WTC11 (cell line): ENCODE measurements around the gene KDM4C.

Experiments
- RELA ChIP-seq: sonication (generic); formaldehyde crosslinking; IDR thresholded peaks from 2 replicates; pipeline ENCODE4 v1.8.1; 2022; ENCODE audit warnings: missing genetic modification reagents, mild to moderate bottlenecking, borderline replicate concordance
- SMAD4 ChIP-seq: sonication (generic); formaldehyde crosslinking; IDR thresholded peaks from 2 replicates; pipeline ENCODE4 v1.8.0; 2022; ENCODE audit warnings: mild to moderate bottlenecking, missing genetic modification reagents
- ZNF121 ChIP-seq: sonication (generic); formaldehyde crosslinking; IDR thresholded peaks from 2 replicates; pipeline ENCODE4 v1.8.0; 2023; ENCODE audit warnings: missing genetic modification reagents
- ZNF263 ChIP-seq: sonication (generic); formaldehyde crosslinking; IDR thresholded peaks from 2 replicates; pipeline ENCODE4 v1.8.1; 2022; ENCODE audit warnings: low read depth, mild to moderate bottlenecking, moderate library complexity, missing genetic modification reagents
- TF ChIP-seq, protein P1 (sequence below): fragments of 200-600 bp; IDR thresholded peaks from 2 replicates; pipeline ENCODE4 v1.8.0; 2022; ENCODE audit warnings: antibody characterized with exemption
- TF ChIP-seq, protein P2 (sequence below): fragments of 250-450 bp; sonication (Bioruptor Pico); conservative IDR thresholded peaks from 2 replicates; pipeline ENCODE4 v1.9.0; 2021; ENCODE audit warnings: mild to moderate bottlenecking
- TF ChIP-seq, protein P3 (sequence below): sonication (generic); formaldehyde crosslinking; IDR thresholded peaks from 2 replicates; pipeline ENCODE4 v1.8.0; 2023; ENCODE audit warnings: mild to moderate bottlenecking, missing genetic modification reagents
- TF ChIP-seq, protein P4 (sequence below): sonication (generic); formaldehyde crosslinking; IDR thresholded peaks from 2 replicates; pipeline ENCODE4 v1.8.0; 2022; ENCODE audit warnings: mild to moderate bottlenecking, missing genetic modification reagents
- TF ChIP-seq, protein P5 (sequence below): sonication (generic); formaldehyde crosslinking; IDR thresholded peaks from 2 replicates; pipeline ENCODE4 v1.8.1; 2022; ENCODE audit warnings: low read depth, mild to moderate bottlenecking, moderate library complexity, missing genetic modification reagents, borderline replicate concordance

DNA sequence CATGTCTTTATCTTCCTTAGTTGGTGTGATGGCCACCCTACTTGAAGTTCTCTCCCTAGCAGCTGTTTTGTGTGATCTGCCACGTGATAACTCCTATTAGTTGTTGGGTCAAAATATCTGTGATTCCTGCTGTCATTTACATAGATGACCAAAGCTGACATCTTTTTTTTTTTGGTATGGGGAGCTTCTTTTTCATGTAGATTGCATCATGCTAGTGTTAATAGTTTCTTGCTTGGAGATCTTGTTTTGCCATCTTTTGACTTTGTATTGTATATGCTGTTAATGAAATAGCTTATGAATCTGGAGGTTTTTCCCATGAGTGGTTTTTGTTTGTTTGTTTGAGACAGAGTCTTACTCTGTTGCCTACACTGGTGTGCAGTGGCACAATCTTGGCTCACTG is 243.8 kb downstream of the KDM4C start:
- TF ChIP-seq, protein P1, sequence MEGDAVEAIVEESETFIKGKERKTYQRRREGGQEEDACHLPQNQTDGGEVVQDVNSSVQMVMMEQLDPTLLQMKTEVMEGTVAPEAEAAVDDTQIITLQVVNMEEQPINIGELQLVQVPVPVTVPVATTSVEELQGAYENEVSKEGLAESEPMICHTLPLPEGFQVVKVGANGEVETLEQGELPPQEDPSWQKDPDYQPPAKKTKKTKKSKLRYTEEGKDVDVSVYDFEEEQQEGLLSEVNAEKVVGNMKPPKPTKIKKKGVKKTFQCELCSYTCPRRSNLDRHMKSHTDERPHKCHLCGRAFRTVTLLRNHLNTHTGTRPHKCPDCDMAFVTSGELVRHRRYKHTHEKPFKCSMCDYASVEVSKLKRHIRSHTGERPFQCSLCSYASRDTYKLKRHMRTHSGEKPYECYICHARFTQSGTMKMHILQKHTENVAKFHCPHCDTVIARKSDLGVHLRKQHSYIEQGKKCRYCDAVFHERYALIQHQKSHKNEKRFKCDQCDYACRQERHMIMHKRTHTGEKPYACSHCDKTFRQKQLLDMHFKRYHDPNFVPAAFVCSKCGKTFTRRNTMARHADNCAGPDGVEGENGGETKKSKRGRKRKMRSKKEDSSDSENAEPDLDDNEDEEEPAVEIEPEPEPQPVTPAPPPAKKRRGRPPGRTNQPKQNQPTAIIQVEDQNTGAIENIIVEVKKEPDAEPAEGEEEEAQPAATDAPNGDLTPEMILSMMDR = no peak
- TF ChIP-seq, protein P2, sequence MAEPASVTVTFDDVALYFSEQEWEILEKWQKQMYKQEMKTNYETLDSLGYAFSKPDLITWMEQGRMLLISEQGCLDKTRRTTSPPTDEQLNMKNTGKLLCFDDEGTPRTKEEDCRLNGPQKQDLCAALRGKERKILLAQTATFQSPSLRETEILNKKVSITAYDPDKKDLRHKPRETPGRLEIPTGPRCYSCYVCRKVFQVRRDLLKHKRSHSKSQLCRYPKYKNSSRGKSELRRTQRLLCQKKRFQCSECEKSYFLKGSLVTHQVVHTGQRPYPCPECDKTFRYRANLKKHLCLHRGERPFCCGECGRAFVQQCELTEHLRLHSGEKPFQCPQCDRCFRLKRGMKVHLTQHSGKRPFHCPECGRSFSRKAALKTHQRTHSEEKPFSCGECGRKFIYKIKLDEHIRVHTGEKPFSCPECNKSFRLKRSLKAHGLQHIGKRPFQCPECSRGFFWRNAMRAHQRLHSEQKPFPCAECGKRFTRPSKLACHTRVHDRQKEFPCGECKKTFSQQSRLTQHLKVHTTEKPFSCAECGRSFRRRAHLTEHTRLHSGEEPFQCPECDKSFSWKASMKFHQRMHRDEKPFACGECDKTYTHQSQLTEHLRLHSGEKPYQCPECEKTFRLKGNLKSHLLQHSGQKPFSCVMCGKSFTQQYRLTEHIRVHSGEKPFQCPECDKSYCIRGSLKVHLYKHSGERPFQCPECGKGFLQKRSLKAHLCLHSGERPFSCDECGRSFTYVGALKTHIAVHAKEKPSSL = no peak
- TF ChIP-seq, protein P3, sequence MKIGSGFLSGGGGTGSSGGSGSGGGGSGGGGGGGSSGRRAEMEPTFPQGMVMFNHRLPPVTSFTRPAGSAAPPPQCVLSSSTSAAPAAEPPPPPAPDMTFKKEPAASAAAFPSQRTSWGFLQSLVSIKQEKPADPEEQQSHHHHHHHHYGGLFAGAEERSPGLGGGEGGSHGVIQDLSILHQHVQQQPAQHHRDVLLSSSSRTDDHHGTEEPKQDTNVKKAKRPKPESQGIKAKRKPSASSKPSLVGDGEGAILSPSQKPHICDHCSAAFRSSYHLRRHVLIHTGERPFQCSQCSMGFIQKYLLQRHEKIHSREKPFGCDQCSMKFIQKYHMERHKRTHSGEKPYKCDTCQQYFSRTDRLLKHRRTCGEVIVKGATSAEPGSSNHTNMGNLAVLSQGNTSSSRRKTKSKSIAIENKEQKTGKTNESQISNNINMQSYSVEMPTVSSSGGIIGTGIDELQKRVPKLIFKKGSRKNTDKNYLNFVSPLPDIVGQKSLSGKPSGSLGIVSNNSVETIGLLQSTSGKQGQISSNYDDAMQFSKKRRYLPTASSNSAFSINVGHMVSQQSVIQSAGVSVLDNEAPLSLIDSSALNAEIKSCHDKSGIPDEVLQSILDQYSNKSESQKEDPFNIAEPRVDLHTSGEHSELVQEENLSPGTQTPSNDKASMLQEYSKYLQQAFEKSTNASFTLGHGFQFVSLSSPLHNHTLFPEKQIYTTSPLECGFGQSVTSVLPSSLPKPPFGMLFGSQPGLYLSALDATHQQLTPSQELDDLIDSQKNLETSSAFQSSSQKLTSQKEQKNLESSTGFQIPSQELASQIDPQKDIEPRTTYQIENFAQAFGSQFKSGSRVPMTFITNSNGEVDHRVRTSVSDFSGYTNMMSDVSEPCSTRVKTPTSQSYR = no peak
- TF ChIP-seq, protein P4, sequence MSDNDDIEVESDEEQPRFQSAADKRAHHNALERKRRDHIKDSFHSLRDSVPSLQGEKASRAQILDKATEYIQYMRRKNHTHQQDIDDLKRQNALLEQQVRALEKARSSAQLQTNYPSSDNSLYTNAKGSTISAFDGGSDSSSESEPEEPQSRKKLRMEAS (CRISPR knock-in tag) = no peak
- no peak for TF ChIP-seq SMAD4 (CRISPR knock-in tag)
- TF ChIP-seq, protein P5, sequence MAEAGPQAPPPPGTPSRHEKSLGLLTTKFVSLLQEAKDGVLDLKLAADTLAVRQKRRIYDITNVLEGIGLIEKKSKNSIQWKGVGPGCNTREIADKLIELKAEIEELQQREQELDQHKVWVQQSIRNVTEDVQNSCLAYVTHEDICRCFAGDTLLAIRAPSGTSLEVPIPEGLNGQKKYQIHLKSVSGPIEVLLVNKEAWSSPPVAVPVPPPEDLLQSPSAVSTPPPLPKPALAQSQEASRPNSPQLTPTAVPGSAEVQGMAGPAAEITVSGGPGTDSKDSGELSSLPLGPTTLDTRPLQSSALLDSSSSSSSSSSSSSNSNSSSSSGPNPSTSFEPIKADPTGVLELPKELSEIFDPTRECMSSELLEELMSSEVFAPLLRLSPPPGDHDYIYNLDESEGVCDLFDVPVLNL (CRISPR knock-in tag) = no peak
- no peak for TF ChIP-seq RELA (CRISPR knock-in tag)
- no peak for TF ChIP-seq ZNF121 (CRISPR knock-in tag)
- TF ChIP-seq ZNF263 (CRISPR knock-in tag) = no peak
